ENCODE measurements around the gene IL1F10. TPM values are rescaled to one million over a fixed set of nuclear protein-coding genes. Genes with fewer than 3 reads are reported as not detected.

IL1F10 gene
- total RNA-seq, 3 donors from 2014 or later: not detected

DNA sequence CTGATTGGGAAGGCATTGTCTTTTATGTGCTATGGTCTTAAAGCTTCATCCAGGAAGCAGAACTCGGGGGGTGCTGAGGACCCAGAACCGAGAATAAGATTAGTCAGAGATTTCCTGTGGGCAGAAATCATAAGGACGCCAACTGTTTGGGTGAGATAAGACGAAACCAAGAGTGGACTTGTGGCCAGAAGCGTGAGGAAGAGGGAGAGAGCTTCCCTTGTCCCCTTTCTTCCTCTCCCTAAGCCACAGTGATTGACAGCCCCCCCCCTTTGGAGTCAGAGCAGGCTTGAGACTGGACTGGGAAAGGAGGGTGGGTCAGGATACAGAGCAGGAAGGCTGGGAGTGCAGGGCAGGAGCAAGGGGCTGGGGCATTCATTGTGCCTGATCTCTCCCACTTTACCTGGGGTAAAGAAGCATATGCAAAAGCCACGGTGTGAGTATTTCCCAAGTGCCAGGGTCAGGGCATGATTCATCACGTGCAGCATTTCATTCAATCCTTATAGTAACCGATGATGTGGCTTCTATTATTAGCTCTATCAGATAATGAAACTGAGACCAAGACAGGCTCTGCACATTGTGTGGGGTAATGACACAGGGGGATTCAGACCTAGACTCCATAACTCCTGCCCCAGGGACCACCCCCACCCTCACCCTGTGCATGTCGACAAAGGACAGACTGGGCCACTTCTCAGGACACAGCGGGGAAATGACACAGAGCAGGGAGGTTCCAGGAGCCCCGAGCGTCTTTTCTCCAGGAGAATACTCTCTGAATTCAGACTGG, 56.6 kb downstream of the IL1F10 start:
- Histone ChIP-seq H3K9me3 (no peaks in the 10 kb centered on the region), H3K4me1 (ENCODE audit: low read depth) (no peaks in the 10 kb centered on the region), H3K36me3 (ENCODE audit: low read depth) (no peaks in the 10 kb centered on the region), H3K4me3 (no peak overlapping the region)
- ATAC-seq (peak; percentile 36), DNase-seq (no peak)
- no peak for TF ChIP-seq CTCF (IDR thresholded peaks at IDR 0.05)
- intact Hi-C loops (cut with DNase I, micrococcal nuclease): no loop called here

Other genes with a start within 250 kb of the IL1F10 start
- gene IL1B, start 231.2 kb upstream of the IL1F10 start, total RNA-seq: 1 to 10 TPM; 2.1 to 6.4 (median 4.2) TPM
- under 1 TPM in 2 of 3 donors, not detected in 1; 0.67 to 0.82 TPM for gene IL37, start 156.8 kb upstream of the IL1F10 start, total RNA-seq
- gene IL36G, start 90.0 kb upstream of the IL1F10 start, total RNA-seq: not detected
- gene IL36A, start 62.5 kb upstream of the IL1F10 start, total RNA-seq: not detected
- gene IL36B, start 15.1 kb upstream of the IL1F10 start, total RNA-seq: not detected
- not detected for gene IL36RN, start 8.8 kb upstream of the IL1F10 start, total RNA-seq
- gene IL1RN, start 59.6 kb downstream of the IL1F10 start, total RNA-seq: 10 to 100 TPM in 1 of 3 donors, under 1 TPM in 2; 0.17 to 11.9 (median 0.76) TPM
- 10 to 100 TPM; 40.8 to 91.3 (median 64.4) TPM for gene PSD4, start 106.0 kb downstream of the IL1F10 start, total RNA-seq
- 1 to 10 TPM in 2 of 3 donors, under 1 TPM in 1; 0.82 to 6.2 (median 4.8) TPM for gene PAX8, start 211.0 kb downstream of the IL1F10 start, total RNA-seq

Data from mucosa of descending colon (tissue), 3 donors.